ENCODE measurements around the gene NRG3.

NRG3 gene

DNA sequence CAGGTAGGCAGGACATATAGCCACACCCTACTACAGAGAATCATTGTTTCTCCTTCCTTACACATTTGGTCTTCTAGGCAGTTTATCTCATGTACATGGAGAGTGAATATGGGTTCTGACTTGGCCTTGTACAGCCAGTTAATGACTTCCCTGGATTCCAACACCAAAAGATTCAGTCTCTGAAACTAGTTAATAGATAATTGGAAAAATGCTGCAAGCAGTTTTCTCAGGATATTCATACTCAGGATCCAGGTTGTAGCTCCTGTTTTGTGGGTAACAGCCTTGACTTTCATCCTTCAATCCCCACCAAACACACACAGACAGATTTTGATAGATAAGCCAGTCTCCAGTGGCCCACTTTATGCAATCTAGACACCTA is 690.2 kb downstream of the NRG3 start:
- no peak; the same call in 2 of the 3 replicates for ATAC-seq
- no peak for TF ChIP-seq PPARA (CRISPR knock-in tag; IDR thresholded peaks at IDR 0.05; ENCODE audit: borderline replicate concordance)
- TF ChIP-seq, protein P1, sequence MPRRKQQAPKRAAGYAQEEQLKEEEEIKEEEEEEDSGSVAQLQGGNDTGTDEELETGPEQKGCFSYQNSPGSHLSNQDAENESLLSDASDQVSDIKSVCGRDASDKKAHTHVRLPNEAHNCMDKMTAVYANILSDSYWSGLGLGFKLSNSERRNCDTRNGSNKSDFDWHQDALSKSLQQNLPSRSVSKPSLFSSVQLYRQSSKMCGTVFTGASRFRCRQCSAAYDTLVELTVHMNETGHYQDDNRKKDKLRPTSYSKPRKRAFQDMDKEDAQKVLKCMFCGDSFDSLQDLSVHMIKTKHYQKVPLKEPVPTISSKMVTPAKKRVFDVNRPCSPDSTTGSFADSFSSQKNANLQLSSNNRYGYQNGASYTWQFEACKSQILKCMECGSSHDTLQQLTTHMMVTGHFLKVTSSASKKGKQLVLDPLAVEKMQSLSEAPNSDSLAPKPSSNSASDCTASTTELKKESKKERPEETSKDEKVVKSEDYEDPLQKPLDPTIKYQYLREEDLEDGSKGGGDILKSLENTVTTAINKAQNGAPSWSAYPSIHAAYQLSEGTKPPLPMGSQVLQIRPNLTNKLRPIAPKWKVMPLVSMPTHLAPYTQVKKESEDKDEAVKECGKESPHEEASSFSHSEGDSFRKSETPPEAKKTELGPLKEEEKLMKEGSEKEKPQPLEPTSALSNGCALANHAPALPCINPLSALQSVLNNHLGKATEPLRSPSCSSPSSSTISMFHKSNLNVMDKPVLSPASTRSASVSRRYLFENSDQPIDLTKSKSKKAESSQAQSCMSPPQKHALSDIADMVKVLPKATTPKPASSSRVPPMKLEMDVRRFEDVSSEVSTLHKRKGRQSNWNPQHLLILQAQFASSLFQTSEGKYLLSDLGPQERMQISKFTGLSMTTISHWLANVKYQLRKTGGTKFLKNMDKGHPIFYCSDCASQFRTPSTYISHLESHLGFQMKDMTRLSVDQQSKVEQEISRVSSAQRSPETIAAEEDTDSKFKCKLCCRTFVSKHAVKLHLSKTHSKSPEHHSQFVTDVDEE (CRISPR knock-in tag; IDR thresholded peaks at IDR 0.05): no peak
- no peak for TF ChIP-seq ARNTL (CRISPR knock-in tag; IDR thresholded peaks at IDR 0.05; ENCODE audit: borderline replicate concordance, low read depth)
- TF ChIP-seq ZFP30 (CRISPR knock-in tag; IDR thresholded peaks at IDR 0.05): no peak
- no peak for TF ChIP-seq SNAI2 (CRISPR knock-in tag; IDR thresholded peaks at IDR 0.05)
- TF ChIP-seq, protein P2, sequence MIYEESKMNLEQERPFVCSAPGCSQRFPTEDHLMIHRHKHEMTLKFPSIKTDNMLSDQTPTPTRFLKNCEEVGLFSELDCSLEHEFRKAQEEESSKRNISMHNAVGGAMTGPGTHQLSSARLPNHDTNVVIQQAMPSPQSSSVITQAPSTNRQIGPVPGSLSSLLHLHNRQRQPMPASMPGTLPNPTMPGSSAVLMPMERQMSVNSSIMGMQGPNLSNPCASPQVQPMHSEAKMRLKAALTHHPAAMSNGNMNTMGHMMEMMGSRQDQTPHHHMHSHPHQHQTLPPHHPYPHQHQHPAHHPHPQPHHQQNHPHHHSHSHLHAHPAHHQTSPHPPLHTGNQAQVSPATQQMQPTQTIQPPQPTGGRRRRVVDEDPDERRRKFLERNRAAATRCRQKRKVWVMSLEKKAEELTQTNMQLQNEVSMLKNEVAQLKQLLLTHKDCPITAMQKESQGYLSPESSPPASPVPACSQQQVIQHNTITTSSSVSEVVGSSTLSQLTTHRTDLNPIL (CRISPR knock-in tag; IDR thresholded peaks at IDR 0.05; ENCODE audit: low read depth): no peak
- no peak for TF ChIP-seq OSR1 (CRISPR knock-in tag; IDR thresholded peaks at IDR 0.05)
- TF ChIP-seq ESRRG (CRISPR knock-in tag; IDR thresholded peaks at IDR 0.05): no peak
- no peak for TF ChIP-seq TOX (CRISPR knock-in tag; IDR thresholded peaks at IDR 0.05; ENCODE audit: borderline replicate concordance)
- TF ChIP-seq ZFP3 (CRISPR knock-in tag; IDR thresholded peaks at IDR 0.05): no peak

DNA sequence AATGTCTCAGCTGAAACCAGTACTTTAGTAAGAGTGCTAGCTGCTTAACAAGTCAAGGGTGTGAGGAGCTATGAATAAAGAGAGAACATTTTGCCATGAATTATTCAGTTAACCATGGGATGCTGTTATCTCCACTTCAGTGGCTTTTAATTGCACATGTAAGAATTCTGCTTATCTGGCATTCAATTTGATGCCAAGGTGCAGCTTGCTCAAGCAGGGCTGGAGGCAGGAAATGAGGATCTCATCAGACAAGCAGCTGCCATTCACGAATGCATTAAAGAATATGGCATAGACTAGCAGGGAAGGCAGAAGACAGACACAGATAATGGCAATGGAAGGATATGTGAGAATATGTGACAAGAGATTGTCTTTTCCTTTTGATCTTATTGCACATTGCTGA is 697.8 kb downstream of the NRG3 start:
- TF ChIP-seq, protein P3, sequence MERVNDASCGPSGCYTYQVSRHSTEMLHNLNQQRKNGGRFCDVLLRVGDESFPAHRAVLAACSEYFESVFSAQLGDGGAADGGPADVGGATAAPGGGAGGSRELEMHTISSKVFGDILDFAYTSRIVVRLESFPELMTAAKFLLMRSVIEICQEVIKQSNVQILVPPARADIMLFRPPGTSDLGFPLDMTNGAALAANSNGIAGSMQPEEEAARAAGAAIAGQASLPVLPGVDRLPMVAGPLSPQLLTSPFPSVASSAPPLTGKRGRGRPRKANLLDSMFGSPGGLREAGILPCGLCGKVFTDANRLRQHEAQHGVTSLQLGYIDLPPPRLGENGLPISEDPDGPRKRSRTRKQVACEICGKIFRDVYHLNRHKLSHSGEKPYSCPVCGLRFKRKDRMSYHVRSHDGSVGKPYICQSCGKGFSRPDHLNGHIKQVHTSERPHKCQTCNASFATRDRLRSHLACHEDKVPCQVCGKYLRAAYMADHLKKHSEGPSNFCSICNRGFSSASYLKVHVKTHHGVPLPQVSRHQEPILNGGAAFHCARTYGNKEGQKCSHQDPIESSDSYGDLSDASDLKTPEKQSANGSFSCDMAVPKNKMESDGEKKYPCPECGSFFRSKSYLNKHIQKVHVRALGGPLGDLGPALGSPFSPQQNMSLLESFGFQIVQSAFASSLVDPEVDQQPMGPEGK (CRISPR knock-in tag; IDR thresholded peaks at IDR 0.05; ENCODE audit: borderline replicate concordance): no peak
- TF ChIP-seq OSR1 (CRISPR knock-in tag; IDR thresholded peaks at IDR 0.05) (no peak), TOX (CRISPR knock-in tag; IDR thresholded peaks at IDR 0.05; ENCODE audit: borderline replicate concordance) (no peak), TCF4 (CRISPR knock-in tag; IDR thresholded peaks at IDR 0.05; ENCODE audit: borderline replicate concordance) (no peak), SNAI2 (CRISPR knock-in tag; IDR thresholded peaks at IDR 0.05) (no peak), PPARA (CRISPR knock-in tag; IDR thresholded peaks at IDR 0.05; ENCODE audit: borderline replicate concordance) (no peak), ZNF70 (CRISPR knock-in tag; IDR thresholded peaks at IDR 0.05) (no peak), ISL1 (CRISPR knock-in tag; IDR thresholded peaks at IDR 0.05) (no peak), ZC3H10 (CRISPR knock-in tag; IDR thresholded peaks at IDR 0.05) (no peak), BACH2 (CRISPR knock-in tag; IDR thresholded peaks at IDR 0.05; ENCODE audit: borderline replicate concordance) (no peak), RARB (CRISPR knock-in tag; IDR thresholded peaks at IDR 0.05) (no peak), ZNF565 (CRISPR knock-in tag; conservative IDR thresholded peaks at IDR 0.05; ENCODE audit: low read depth) (no peak), GLIS3 (CRISPR knock-in tag; IDR thresholded peaks at IDR 0.05) (no peak), ESRRG (CRISPR knock-in tag; IDR thresholded peaks at IDR 0.05) (no peak), ARNTL (CRISPR knock-in tag; IDR thresholded peaks at IDR 0.05; ENCODE audit: borderline replicate concordance, low read depth) (no peak)
- TF ChIP-seq, protein P4, sequence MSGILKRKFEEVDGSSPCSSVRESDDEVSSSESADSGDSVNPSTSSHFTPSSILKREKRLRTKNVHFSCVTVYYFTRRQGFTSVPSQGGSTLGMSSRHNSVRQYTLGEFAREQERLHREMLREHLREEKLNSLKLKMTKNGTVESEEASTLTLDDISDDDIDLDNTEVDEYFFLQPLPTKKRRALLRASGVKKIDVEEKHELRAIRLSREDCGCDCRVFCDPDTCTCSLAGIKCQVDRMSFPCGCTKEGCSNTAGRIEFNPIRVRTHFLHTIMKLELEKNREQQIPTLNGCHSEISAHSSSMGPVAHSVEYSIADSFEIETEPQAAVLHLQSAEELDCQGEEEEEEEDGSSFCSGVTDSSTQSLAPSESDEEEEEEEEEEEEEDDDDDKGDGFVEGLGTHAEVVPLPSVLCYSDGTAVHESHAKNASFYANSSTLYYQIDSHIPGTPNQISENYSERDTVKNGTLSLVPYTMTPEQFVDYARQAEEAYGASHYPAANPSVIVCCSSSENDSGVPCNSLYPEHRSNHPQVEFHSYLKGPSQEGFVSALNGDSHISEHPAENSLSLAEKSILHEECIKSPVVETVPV (CRISPR knock-in tag; IDR thresholded peaks at IDR 0.05): no peak
- TF ChIP-seq, protein P2 (CRISPR knock-in tag; IDR thresholded peaks at IDR 0.05; ENCODE audit: low read depth): no peak
- TF ChIP-seq, protein P1 (CRISPR knock-in tag; IDR thresholded peaks at IDR 0.05): no peak

More for the DNA sequence above, 697.8 kb downstream of the NRG3 start:
- no peak for ATAC-seq
